Fibroblast of lung (primary cell): ENCODE data around the gene HAGH.

ENCODE experiments used
- CTCF ChIP-seq, 2 donors: IDR thresholded peaks in 1 of 2; conservative IDR thresholded peaks in 1 of 2; 1 replicate in 1 of 2; 2 replicates in 1 of 2; pipeline ENCODE4 v1.5.1; 2011 to 2012; ENCODE audit warnings: low read length in 2 of 2, control low read depth in 1 of 2, inconsistent platforms in 1 of 2, low read depth in 1 of 2, mild to moderate bottlenecking in 1 of 2
- EZH2 ChIP-seq: IDR thresholded peaks from 2 replicates; pipeline ENCODE4 v1.5.1; 2012; ENCODE audit warnings: low read length, control low read depth, mild to moderate bottlenecking; ENCODE audit errors: missing control alignments

- TF ChIP-seq CTCF (conservative IDR thresholded peaks at IDR 0.05 in 1 of 2, IDR thresholded peaks at IDR 0.05 in 1 of 2; ENCODE audit: low read depth in 1 of 2, low read length in 2 of 2) (peak; percentile 63 to 75), EZH2 (no peak)
Measured at GRCh38 chr16:1812732-1813163, 13.9 kb downstream of the HAGH start.
